GM12878 (cell line): ENCODE data around the gene PIGV. TPM values are rescaled to one million over a fixed set of nuclear protein-coding genes. Genes with fewer than 3 reads are reported as not detected.

ENCODE experiments used
- ATAC-seq: fragments of 200-7000 bp; cut with Tn5 transposase; 3 replicates; pipeline ENCODE4 v1.9.1; 2020; ENCODE audit warnings: mild to moderate bottlenecking, moderate library complexity
- BruUV-seq: library from RNA; stranded (reverse); fragments of 400-500 nt; replicated peaks from 2 replicates; lab custom pipeline; 2021; lab: Mats Ljungman, UMichigan
- CTCF ChIA-PET: fragments of 300-600 bp; sonication (Branson Sonifier 250); formaldehyde crosslinking; extraction: SDS; loops from one replicate; lab custom pipeline; 2021; ENCODE audit warnings: inconsistent platforms; lab: Yijun Ruan, JAX
- POLR2A ChIA-PET: fragments of 350-600 bp; formaldehyde crosslinking; extraction: SDS; loops from one replicate; lab custom pipeline; 2021; ENCODE audit warnings: inconsistent platforms; lab: Charles Lee
- RAD21 ChIA-PET: fragments of 300-600 bp; sonication (Branson Sonifier 250); formaldehyde crosslinking; loops from one replicate; lab custom pipeline; 2023; ENCODE audit warnings: antibody characterized with exemption; ENCODE audit not compliant: unreplicated experiment; lab: Charles Lee
- SMC1A ChIA-PET: fragments of 300-600 bp; sonication (Branson Sonifier 250); formaldehyde crosslinking; loops from one replicate; lab custom pipeline; 2023; ENCODE audit not compliant: unreplicated experiment, uncharacterized antibody; lab: Charles Lee
- DNase-seq: peaks from one replicate; pipeline ENCODE4 v3.0.0-alpha.2; 2011; ENCODE audit warnings: low read depth, low spot score
- FAIRE-seq: peaks from 3 replicates; lab custom pipeline; 2011; peaks lifted over from hg19 to GRCh38; lab: Jason Lieb, UNC
- H2AFZ ChIP-seq: 2 replicates; pipeline ENCODE4 v1.6.0; 2011; ENCODE audit warnings: low read depth, low read length, control low read depth; ENCODE audit not compliant: control insufficient read depth
- H3K27ac ChIP-seq: 2 replicates; pipeline ENCODE4 v1.5.1; 2011; ENCODE audit warnings: control low read depth; ENCODE audit not compliant: control insufficient read depth, insufficient read depth
- H3K27me3 ChIP-seq, 2 experiments: replicated peaks in 1 of 2; 2 replicates each; pipeline versions ENCODE4 v1.6.0 to v1.6.1; 2011; ENCODE audit warnings: low read length in 1 of 2; ENCODE audit not compliant: control insufficient read depth in 2 of 2, insufficient read depth in 2 of 2
- H3K36me3 ChIP-seq, 2 experiments: 2 replicates each; pipeline ENCODE4 v1.5.1; 2011; ENCODE audit warnings: low read length in 1 of 2; ENCODE audit not compliant: control insufficient read depth in 2 of 2, insufficient read depth in 2 of 2
- H3K4me1 ChIP-seq: 2 replicates; pipeline ENCODE4 v1.6.1; 2011; ENCODE audit warnings: mild to moderate bottlenecking, low read length, moderate library complexity, mixed read lengths; ENCODE audit not compliant: control insufficient read depth, insufficient read depth
- H3K4me2 ChIP-seq: 2 replicates; pipeline ENCODE4 v1.6.0; 2011; ENCODE audit warnings: control low read depth; ENCODE audit not compliant: control insufficient read depth, insufficient read depth
- H3K4me3 ChIP-seq: fragments of 200-600 bp; sonication (generic); 2 replicates; pipeline ENCODE4 v1.5.1; 2016
- H3K79me2 ChIP-seq: 2 replicates; pipeline ENCODE4 v1.6.0; 2011; ENCODE audit warnings: low read length; ENCODE audit not compliant: control insufficient read depth, insufficient read depth
- H3K9ac ChIP-seq: 2 replicates; pipeline ENCODE4 v1.8.0; 2011; ENCODE audit warnings: low read length, control low read depth, mixed read lengths; ENCODE audit not compliant: control insufficient read depth, insufficient read depth
- H3K9me3 ChIP-seq: replicated peaks from 3 replicates; pipeline ENCODE4 v1.5.1; 2011; ENCODE audit warnings: mild to moderate bottlenecking, low read length; ENCODE audit not compliant: control insufficient read depth, insufficient read depth
- H4K20me1 ChIP-seq: 2 replicates; pipeline ENCODE4 v1.6.0; 2011; ENCODE audit not compliant: control insufficient read depth, insufficient read depth
- CBX5 ChIP-seq: sonication (generic); IDR thresholded peaks from 2 replicates; pipeline ENCODE4 v1.6.1; 2016; ENCODE audit warnings: low read depth, moderate library complexity, mild to moderate bottlenecking, inconsistent platforms
- CEBPZ ChIP-seq: fragments of 150-350 bp; IDR thresholded peaks from 2 replicates; pipeline ENCODE4 v1.6.1; 2016; ENCODE audit warnings: low read depth, low read length
- E2F8 ChIP-seq: fragments of 450-650 bp; IDR thresholded peaks from 2 replicates; pipeline ENCODE4 v1.6.1; 2018; ENCODE audit warnings: mild to moderate bottlenecking, low read depth, moderate library complexity; ENCODE audit not compliant: partially characterized antibody
- EZH2 ChIP-seq: IDR thresholded peaks from 2 replicates; pipeline ENCODE4 v1.6.1; 2012; ENCODE audit warnings: low read depth, mild to moderate bottlenecking, control low read depth, inconsistent platforms, low read length, borderline replicate concordance; ENCODE audit not compliant: control insufficient read depth
- FOXK2 ChIP-seq: fragments of 450-650 bp; IDR thresholded peaks from 2 replicates; pipeline ENCODE4 v1.6.1; 2017; ENCODE audit warnings: mild to moderate bottlenecking, moderate library complexity
- IRF5 ChIP-seq: fragments of 450-650 bp; IDR thresholded peaks from 2 replicates; pipeline ENCODE4 v1.6.1; 2017; ENCODE audit warnings: borderline replicate concordance
- MEF2B ChIP-seq: fragments of 450-650 bp; IDR thresholded peaks from 2 replicates; pipeline ENCODE4 v1.6.1; 2018; ENCODE audit warnings: mild to moderate bottlenecking, moderate library complexity; ENCODE audit not compliant: partially characterized antibody, poor library complexity, severe bottlenecking
- MXI1 ChIP-seq: fragments of 150-350 bp; IDR thresholded peaks from 2 replicates; pipeline ENCODE4 v1.6.1; 2011; ENCODE audit warnings: low read depth, mild to moderate bottlenecking, inconsistent platforms, low read length, improper control_type of control experiment
- PML ChIP-seq: IDR thresholded peaks from 2 replicates; pipeline ENCODE4 v1.6.1; 2012; ENCODE audit warnings: low read length, inconsistent platforms
- RCOR1 ChIP-seq: conservative IDR thresholded peaks from 2 replicates; pipeline ENCODE4 v1.6.1; 2012; ENCODE audit warnings: low read depth, low read length, improper control_type of control experiment
- SMAD5 ChIP-seq: IDR thresholded peaks from 2 replicates; pipeline ENCODE4 v1.6.1; 2016; ENCODE audit warnings: antibody characterized with exemption, low read depth
- WGBS: methylation state at CpG from one replicate; pipeline ENCODE4 v1.1.6; 2016; ENCODE audit warnings: low lambda C conversion rate; ENCODE audit not compliant: insufficient replicate concordance, insufficient coverage; ENCODE audit errors: missing lambda C conversion rate; 5-methylcytosine and 5-hydroxymethylcytosine counted together
- in situ Hi-C: fragments of 300-500 bp; cut with MboI; formaldehyde crosslinking; loops from 9 replicates; pipeline ENCODE4 v1.14.3; 2018; ENCODE audit warnings: mixed read lengths
- intact Hi-C: fragments of 100-400 bp; cut with micrococcal nuclease; formaldehyde crosslinking; loops from one replicate; pipeline ENCODE4 v1.14.2; 2022; ENCODE audit not compliant: unreplicated experiment
- polyA plus RNA-seq, 11 experiments: library from polyadenylated mRNA; depleted of rRNA in 4 of 11; unstranded in 6 of 11; stranded (reverse) in 5 of 11; fragments of >200 nt; fragmentation: Nextera tagmentation in 4 of 11; fragmentation: Illumina TruSeq in 1 of 11; extraction: Ambion mirVana in 4 of 11; extraction: Trizol in 1 of 11; gene quantifications; 1 replicate in 1 of 11; 2 replicates in 10 of 11; pipeline versions ENCODE4 v1.2.1 to v1.2.3, GENCODE V29; 2011 to 2016; ENCODE audit warnings: inconsistent platforms in 2 of 11, missing spikeins in 2 of 11, low read depth in 1 of 11
- total RNA-seq, 4 experiments: library from RNA; depleted of rRNA in 3 of 4; stranded (reverse); fragments of >200 nt in 3 of 4; fragmentation: Illumina TruSeq in 1 of 4; extraction: Trizol in 1 of 4; gene quantifications; 2 replicates each; pipeline versions ENCODE4 v1.2.1 to v1.2.3, GENCODE V29; 2013 to 2021

PIGV gene
- total and polyA plus RNA-seq, 10 of the 15 experiments (the other 5 are each of a cell fraction or from before 2014, with no cell fraction given): 8.8 to 18.1 (median 11.9) TPM

GRCh38 chr1:26788515-26788785 lies 700 bp downstream of the PIGV start (continued):
- 0 out of 2 replicates have a peak, but pooled peaks have one; percentile 29 for TF ChIP-seq MXI1
- no peak for TF ChIP-seq EZH2

- Histone ChIP-seq H3K4me1 (peaks cover 43% of the 10 kb centered on the region), H3K36me3 (no peaks in the 10 kb centered on the region; a peak in 3 of 4 replicates), H3K79me2 (peaks cover 23% of the 10 kb centered on the region), H3K4me3 (peak overlapping the region; percentile 72), H3K27me3 (no peaks in the 10 kb centered on the region), H3K9ac (peak overlapping the region; percentile 93), H2AFZ (peak overlapping the region; percentile 3; the same call in 1 of the 2 replicates), H4K20me1 (no peaks in the 10 kb centered on the region), H3K4me2 (peak overlapping the region; percentile 78), H3K9me3 (no peaks in the 10 kb centered on the region), H3K27ac (peak overlapping the region; percentile 99)
- TSS peak; percentile 69 for BruUV-seq
- peak; percentile 43 for ATAC-seq
- ChIA-PET SMC1A (interaction anchor here (0.7 to 9.3 kb wide), 36 partner anchors 8 to 288 kb away, joined by 3 to 268 read pairs (median 8); no protein-coding TSS in a partner anchor), CTCF (interaction anchor here (0.6 to 7.6 kb wide), 71 partner anchors 10 to 1518 kb away, joined by 3 to 450 read pairs (median 5); no protein-coding TSS in a partner anchor), POLR2A (interaction anchor here (0.6 to 5.1 kb wide), 26 partner anchors 8 to 288 kb away, joined by 3 to 69 read pairs (median 6); partner anchors contain the start of gene ARID1A), RAD21 (interaction anchor here (0.6 to 6.4 kb wide), 38 partner anchors 12 to 288 kb away, joined by 3 to 262 read pairs (median 8); partner anchors contain the start of gene GPN2)
- intact Hi-C loops (loop anchor here (1.0 to 5.0 kb wide), 4 partner anchors 112 to 287 kb away; no protein-coding TSS in a partner anchor), in situ Hi-C loops (loop anchor here (5.0 kb wide), 1 partner anchor 182 kb away; no protein-coding TSS in a partner anchor)
- FAIRE-seq: peak; percentile 27
- WGBS: under 1% methylated on average over 19 of the region's 19 CpGs
- peak; percentile 59 for DNase-seq
- TF ChIP-seq CEBPZ: no peak
- TF ChIP-seq MEF2B: peak; percentile 18
- no peak for TF ChIP-seq IRF5
- TF ChIP-seq E2F8: no peak
- TF ChIP-seq PML: no peak; the same call in 1 of the 2 replicates
- TF ChIP-seq RCOR1: no peak
- no peak for TF ChIP-seq FOXK2
- TF ChIP-seq CBX5: no peak
- TF ChIP-seq SMAD5: no peak
Measured at GRCh38 chr1:26788836-26789611, 1.3 kb downstream of the PIGV start.
